Medulla oblongata (tissue), 1 donor: ENCODE results near the gene PTPN7.
"Not testable (repeated sequence)": the region's sequence is repeated elsewhere in the genome, so short reads cannot be mapped to it uniquely, and the experiment has no call there.

Experiments
- DNase-seq: peaks from one replicate; pipeline ENCODE4 v3.0.0-alpha.2; 2015; ENCODE audit errors: extremely low spot score

The PTPN7 gene

GRCh38 chr1:202130816-202131522, 29.4 kb downstream of the PTPN7 start:
- DNase-seq: peak; percentile 95

DNA sequence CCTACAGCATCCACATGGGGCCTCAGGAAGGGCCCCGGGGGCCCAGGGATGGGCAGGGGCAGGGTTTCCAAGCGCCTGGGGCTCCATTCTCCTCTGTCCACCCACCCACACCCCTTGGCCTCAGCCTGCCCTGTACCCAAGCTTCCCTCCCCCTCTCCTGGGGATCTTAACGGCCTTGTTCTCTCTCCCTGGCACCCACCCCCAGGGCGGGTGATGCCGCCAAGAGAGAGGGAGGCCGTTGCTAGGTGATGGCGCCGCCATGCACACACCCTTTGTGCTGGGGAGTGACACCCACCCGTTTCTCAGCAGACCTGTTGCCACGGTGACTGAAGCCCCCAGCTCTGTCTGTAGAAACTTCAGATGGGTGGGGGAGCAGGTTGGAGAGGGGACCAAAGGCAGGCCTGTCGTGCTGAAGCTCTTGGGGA, 30.1 kb downstream of the PTPN7 start:
- DNase-seq: peak; percentile 97

- peak; percentile 60 for DNase-seq
Observed at GRCh38 chr1:202129453-202130296, 30.7 kb downstream of the PTPN7 start.

DNA sequence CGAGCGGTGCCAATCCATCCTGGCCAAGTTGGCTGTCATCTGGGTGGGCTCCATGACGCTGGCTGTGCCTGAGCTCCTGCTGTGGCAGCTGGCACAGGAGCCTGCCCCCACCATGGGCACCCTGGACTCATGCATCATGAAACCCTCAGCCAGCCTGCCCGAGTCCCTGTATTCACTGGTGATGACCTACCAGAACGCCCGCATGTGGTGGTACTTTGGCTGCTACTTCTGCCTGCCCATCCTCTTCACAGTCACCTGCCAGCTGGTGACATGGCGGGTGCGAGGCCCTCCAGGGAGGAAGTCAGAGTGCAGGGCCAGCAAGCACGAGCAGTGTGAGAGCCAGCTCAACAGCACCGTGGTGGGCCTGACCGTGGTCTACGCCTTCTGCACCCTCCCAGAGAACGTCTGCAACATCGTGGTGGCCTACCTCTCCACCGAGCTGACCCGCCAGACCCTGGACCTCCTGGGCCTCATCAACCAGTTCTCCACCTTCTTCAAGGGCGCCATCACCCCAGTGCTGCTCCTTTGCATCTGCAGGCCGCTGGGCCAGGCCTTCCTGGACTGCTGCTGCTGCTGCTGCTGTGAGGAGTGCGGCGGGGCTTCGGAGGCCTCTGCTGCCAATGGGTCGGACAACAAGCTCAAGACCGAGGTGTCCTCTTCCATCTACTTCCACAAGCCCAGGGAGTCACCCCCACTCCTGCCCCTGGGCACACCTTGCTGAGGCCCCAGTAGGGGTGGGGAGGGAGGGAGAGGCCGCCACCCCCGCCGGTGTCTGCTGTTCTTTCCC, 32.4 kb downstream of the PTPN7 start:
- DNase-seq: no peak

- no peak for DNase-seq
Observed at GRCh38 chr1:202127061-202127460, 33.3 kb downstream of the PTPN7 start.

DNA sequence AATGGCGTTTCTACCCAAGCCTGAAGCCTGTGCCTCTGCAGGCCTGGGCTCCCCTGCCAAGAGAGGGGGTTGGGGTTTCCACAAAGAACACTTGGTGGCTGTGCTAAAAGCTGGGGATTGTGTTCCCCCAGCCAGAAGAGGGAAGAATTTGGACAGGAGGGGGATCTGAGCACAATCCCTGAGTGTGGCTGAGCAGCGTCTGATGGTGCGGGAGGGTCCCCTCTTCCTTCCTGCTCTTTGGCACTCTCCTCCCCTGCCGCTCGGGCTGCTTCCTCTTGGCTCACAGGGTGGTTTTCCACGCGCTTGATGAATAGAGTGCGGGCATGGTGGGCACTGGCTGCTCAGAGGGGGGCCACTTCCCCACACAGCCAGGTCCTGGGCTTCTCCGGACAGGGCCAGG, 34.0 kb downstream of the PTPN7 start:
- peak; percentile 81 for DNase-seq

DNA sequence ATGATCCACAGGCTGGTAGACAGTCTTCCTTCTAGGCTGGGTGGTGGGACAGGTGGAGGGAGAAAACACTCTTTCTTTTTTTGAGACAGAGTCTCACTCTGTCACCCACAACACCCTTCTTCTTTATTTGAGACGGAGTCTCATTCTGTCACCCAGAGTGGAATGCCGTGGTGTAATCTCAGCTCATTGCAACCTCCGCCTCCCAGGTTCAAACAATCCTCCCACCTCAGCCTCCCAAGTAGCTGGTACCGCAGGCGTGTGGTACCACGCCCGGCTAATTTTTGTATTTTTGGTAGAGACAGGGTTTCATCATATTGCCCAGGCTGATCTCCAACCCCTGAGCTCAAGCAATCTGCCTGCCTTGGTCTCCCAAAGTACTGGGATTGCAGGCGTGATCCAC, 34.8 kb downstream of the PTPN7 start:
- DNase-seq: no peak

DNA sequence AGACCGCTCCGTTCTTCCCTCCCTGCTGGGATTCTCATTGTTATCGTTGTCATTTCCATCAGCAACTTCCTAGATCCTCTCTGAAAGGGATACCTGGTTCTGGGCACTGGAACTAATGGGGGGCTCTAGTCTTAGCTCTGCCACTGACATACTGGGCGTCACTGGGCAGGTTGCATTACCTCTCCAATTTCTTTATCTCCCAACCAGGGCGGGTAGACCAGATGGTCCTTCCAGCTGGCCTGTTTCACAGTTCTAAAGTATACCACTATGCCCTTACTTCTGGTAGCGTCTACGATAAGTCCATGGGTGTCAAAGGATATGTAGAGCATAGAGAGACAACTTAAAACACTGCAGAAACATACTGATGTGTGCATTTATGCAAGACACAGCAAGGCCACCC, 36.3 kb downstream of the PTPN7 start:
- no peak for DNase-seq

DNA sequence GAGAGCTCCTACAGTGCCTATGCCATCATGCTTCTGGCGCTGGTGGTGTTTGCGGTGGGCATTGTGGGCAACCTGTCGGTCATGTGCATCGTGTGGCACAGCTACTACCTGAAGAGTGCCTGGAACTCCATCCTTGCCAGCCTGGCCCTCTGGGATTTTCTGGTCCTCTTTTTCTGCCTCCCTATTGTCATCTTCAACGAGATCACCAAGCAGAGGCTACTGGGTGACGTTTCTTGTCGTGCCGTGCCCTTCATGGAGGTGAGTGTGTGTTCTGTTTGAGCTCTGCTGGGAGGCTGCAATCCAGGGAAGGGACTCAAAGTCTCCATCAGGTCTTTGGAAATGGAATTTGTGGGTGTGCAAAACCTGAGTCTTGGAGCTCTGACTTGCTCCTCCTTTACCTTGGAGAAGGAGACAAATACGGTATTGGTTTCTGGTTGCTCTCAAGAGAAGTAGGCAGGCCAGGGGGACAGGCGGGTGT, 37.0 kb downstream of the PTPN7 start:
- no peak for DNase-seq

GRCh38 chr1:202122639-202123335, 37.6 kb downstream of the PTPN7 start, which contains the start of gene GPR37L1:
Gene GPR37L1 (plus strand): TSS chr1:202122917. CDS start chr1:202122964, 47 bp downstream.
- DNase-seq: peak; percentile 94

- no peak for DNase-seq
Observed at GRCh38 chr1:202121006-202121405, 39.4 kb downstream of the PTPN7 start.

GRCh38 chr1:202117898-202118371, 42.5 kb downstream of the PTPN7 start:
- no peak for DNase-seq

GRCh38 chr1:202116287-202116686, 44.1 kb downstream of the PTPN7 start:
- DNase-seq: no peak

DNA sequence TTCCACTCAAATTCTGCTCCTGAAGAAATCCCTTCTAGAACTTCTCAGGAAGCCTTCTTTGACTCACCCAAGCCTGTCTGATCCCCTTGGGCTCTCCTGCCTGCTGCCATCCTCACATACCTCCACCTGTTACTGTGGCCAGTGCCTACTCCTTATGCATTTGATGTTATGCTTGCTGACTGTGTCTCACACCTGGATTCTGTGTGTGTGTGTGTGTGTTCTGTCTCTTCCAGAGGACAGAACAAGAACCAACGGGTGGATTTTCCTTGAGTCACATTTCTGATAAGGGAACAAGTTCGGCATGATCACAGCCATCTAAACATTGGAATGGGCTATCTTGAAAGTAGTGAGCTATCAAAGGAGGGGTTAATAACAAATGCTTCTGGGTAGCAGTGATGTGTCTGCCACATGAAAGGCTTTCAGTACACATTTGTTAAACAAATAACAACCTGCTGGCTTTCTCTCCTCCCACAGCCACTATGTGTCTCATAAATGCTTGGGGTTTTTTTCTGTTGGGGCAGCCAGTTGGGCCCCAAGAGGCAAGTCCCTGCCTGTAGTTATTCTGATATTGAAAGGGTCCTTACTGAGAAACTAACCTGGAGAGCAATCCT, 46.6 kb downstream of the PTPN7 start:
- no peak for DNase-seq

DNA sequence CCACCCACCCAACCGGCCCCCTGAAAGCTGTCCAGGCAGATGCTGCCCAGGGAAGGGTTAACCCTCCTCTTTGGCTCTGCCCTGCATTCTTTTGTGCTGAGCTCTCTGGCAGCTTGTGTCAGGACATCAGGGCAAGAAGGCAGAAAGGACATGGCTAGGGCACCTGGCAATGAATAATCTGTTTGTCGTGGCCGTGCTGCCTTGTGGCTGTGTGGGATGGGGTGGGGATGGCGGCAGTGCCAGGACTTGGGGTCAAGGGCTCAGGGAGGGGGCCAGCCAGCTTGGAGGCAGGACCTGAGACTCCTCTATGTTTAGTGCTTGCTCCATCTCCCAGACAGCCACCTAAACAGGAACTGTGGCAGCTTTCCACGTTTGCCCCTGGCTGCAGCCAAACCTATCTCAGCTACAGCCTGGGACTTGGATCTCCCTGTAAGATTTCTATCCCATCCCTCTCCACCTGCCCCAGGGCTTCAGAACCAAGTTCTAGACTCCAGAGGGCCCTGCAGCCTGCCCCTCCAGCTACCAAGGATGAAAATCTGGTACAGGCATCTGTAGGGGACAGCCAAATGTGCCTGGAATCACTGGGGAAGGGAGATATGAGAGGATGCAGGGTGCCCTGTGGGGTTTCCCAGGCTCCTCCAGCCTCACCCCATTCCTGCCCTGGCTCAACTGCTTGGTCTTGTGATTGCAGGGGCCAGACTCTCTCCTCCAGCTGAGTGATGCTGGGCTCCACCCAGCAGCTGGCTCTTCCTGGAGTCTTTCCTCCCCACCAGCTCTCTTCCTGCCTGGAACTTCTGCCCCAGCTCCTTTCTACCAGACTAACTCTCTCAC, 47.3 kb downstream of the PTPN7 start:
- DNase-seq: peak; percentile 42

GRCh38 chr1:202111589-202111988, 48.8 kb downstream of the PTPN7 start:
- DNase-seq: not testable (repeated sequence)

- DNase-seq: no peak
Observed at GRCh38 chr1:202110977-202111376, 49.4 kb downstream of the PTPN7 start.

- no peak for DNase-seq
Observed at GRCh38 chr1:202107801-202108731, 52.3 kb downstream of the PTPN7 start.

- no peak for DNase-seq
Observed at GRCh38 chr1:202107321-202107761, 53.1 kb downstream of the PTPN7 start.
